ENCODE results near the gene WFIKKN2. TPM values are rescaled to one million over a fixed set of nuclear protein-coding genes. Genes with fewer than 3 reads are reported as not detected.

WFIKKN2 gene
- total and polyA plus RNA-seq, 2 experiments from 2014 or later = not detected

DNA sequence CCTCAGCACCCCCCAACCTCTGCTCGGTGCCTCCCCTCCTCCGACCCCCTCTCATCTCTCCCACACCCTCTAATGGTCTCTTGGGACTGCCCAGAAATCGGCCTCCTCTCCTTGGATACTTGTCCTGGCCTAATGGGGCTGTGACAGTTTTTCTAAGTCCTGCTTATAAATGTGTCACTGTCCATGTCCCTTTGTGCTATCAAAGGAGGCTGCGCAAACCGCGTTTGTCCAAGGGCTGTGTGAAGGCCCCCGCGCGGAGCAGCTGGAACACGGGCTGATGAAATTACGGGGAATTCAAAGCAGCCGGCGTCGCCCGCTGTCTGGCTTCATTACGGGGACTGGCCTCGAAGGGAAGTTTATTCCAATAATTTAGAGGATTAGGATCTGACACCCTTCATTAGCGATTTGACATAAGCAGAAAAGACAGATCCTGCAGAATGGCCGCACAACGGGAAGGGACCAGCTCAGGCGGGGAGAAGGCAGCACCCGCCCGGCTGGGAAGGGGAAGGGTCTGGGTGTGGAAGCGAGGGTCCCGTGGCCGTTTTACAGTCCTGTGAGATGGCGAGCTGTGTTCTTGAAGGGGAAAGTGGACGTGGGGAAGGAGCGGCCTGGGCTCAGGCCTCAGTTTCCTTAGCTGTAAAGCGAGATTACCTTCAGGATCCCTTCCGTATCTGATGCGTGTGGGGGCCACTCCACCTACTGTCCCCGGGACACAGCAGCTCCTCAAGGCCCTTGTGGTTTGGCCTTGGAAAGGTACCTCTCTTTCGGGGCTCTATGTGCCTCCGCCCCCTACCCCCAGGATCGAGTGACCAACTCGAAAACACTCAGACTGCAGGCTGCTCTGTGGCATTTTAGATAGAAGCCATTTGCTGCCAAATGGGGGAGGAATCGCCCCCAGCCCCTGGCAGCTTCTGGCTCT lies 1.6 kb upstream of the WFIKKN2 start (continued):
- TF ChIP-seq, protein P1, sequence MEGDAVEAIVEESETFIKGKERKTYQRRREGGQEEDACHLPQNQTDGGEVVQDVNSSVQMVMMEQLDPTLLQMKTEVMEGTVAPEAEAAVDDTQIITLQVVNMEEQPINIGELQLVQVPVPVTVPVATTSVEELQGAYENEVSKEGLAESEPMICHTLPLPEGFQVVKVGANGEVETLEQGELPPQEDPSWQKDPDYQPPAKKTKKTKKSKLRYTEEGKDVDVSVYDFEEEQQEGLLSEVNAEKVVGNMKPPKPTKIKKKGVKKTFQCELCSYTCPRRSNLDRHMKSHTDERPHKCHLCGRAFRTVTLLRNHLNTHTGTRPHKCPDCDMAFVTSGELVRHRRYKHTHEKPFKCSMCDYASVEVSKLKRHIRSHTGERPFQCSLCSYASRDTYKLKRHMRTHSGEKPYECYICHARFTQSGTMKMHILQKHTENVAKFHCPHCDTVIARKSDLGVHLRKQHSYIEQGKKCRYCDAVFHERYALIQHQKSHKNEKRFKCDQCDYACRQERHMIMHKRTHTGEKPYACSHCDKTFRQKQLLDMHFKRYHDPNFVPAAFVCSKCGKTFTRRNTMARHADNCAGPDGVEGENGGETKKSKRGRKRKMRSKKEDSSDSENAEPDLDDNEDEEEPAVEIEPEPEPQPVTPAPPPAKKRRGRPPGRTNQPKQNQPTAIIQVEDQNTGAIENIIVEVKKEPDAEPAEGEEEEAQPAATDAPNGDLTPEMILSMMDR (conservative IDR thresholded peaks at IDR 0.05; ENCODE audit: low read depth in 2 of 2) = no peak
- TF ChIP-seq CREB1 (CRISPR knock-in tag; IDR thresholded peaks at IDR 0.05; ENCODE audit: low read depth) = no peak
- TF ChIP-seq STAT1 (IDR thresholded peaks at IDR 0.05; ENCODE audit: unreplicated experiment) = no peak

DNA sequence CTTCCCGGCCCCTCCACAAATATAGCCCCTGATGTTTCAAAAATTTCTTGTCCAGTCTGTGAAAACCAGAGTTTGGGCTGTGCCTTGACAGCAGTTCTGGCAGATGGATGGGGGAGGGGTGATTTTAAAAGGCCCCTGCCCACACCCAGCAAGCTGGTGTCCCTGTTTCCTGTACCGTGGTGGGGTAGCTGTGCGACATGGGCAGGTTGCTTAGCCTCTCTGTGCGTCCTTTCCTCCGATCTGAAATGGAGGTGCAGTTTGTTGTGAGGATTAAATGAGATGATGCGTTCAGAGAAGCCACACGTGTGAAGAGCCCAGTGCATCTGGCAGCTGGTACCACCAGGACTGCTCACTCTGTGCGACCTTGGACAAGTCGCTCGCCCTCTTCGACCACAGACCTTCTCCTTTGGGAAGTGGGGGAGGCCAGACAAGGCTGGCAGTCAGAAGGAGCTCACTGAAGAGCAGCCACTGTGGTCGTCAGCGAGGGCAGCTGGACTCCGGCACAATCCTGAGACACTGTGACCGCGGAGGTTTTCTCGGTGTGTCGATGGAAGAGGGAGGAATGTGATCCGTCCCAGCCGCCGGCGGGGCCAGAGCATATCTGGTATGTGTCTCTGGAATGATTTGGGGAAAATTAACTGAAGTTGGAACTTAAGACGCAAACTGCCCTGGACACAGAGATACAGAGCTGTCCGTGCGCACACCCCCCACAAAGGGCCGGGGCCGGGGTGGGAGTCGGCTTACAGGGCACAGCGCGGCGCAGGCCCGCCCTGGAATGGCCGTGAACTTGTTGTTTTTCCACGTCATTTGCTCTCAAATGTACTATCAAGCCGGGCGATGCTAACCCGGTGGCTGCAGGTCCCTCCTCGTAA lies 721 bp upstream of the WFIKKN2 start:
- Histone ChIP-seq H3K4me1 (ENCODE audit: insufficient read depth) (peaks cover 23% of the 10 kb centered on the region), H4K20me1 (replicated peaks; ENCODE audit: insufficient read depth) (no peaks in the 10 kb centered on the region), H3K9me2 (ENCODE audit: insufficient read depth) (no peaks in the 10 kb centered on the region), H2AFZ (peak overlapping the region; percentile 96), H3K79me2 (replicated peaks; ENCODE audit: insufficient read depth) (no peaks in the 10 kb centered on the region), H3K4me3 (no peak overlapping the region), H3F3A (replicated peaks; ENCODE audit: low read depth) (no peaks in the 10 kb centered on the region), H3K4me2 (peak overlapping the region; percentile 38; the same call in 1 of the 2 replicates), H3K27ac (ENCODE audit: low read depth) (no peak overlapping the region), H3K36me3 (ENCODE audit: insufficient read depth) (no peaks in the 10 kb centered on the region; the same call in 1 of the 2 replicates), H3K27me3 (ENCODE audit: insufficient read depth) (no peaks in the 10 kb centered on the region)
- no peaks in the 10 kb centered on the region for H3K9me3 Mint-ChIP-seq
- H3K27me3 Mint-ChIP-seq (ENCODE audit: insufficient read depth, low read depth, poor library complexity) = peaks cover 19% of the 10 kb centered on the region
- ATAC-seq (peak; percentile 13), DNase-seq (ENCODE audit: low spot score) (peak; percentile 35)
- H3K4me1 Mint-ChIP-seq = peaks cover 47% of the 10 kb centered on the region
- H3K36me3 Mint-ChIP-seq (ENCODE audit: low read depth) = no peaks in the 10 kb centered on the region
- H3K4me3 Mint-ChIP-seq = no peak overlapping the region; the same call in 2 of the 3 replicates
- H3K27ac Mint-ChIP-seq = no peak overlapping the region; the same call in 1 of the 2 replicates
- TF ChIP-seq EZH2phosphoT487 (IDR thresholded peaks at IDR 0.05; ENCODE audit: unreplicated experiment) (no peak), ZNF331 (CRISPR knock-in tag; IDR thresholded peaks at IDR 0.05; ENCODE audit: low read depth) (no peak), EZH2 (IDR thresholded peaks at IDR 0.05; ENCODE audit: low read depth, unreplicated experiment) (no peak), JUNB (IDR thresholded peaks at IDR 0.05; ENCODE audit: unreplicated experiment) (no peak), CREB1 (CRISPR knock-in tag; IDR thresholded peaks at IDR 0.05; ENCODE audit: low read depth) (no peak), POLR2AphosphoS5 (IDR thresholded peaks at IDR 0.05; ENCODE audit: low read depth) (no peak)
- TF ChIP-seq, protein P2, sequence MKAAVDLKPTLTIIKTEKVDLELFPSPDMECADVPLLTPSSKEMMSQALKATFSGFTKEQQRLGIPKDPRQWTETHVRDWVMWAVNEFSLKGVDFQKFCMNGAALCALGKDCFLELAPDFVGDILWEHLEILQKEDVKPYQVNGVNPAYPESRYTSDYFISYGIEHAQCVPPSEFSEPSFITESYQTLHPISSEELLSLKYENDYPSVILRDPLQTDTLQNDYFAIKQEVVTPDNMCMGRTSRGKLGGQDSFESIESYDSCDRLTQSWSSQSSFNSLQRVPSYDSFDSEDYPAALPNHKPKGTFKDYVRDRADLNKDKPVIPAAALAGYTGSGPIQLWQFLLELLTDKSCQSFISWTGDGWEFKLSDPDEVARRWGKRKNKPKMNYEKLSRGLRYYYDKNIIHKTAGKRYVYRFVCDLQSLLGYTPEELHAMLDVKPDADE (IDR thresholded peaks at IDR 0.05) = no peak
- TF ChIP-seq, protein P1 (conservative IDR thresholded peaks at IDR 0.05; ENCODE audit: low read depth in 2 of 2) = no peak
- TF ChIP-seq, protein P3, sequence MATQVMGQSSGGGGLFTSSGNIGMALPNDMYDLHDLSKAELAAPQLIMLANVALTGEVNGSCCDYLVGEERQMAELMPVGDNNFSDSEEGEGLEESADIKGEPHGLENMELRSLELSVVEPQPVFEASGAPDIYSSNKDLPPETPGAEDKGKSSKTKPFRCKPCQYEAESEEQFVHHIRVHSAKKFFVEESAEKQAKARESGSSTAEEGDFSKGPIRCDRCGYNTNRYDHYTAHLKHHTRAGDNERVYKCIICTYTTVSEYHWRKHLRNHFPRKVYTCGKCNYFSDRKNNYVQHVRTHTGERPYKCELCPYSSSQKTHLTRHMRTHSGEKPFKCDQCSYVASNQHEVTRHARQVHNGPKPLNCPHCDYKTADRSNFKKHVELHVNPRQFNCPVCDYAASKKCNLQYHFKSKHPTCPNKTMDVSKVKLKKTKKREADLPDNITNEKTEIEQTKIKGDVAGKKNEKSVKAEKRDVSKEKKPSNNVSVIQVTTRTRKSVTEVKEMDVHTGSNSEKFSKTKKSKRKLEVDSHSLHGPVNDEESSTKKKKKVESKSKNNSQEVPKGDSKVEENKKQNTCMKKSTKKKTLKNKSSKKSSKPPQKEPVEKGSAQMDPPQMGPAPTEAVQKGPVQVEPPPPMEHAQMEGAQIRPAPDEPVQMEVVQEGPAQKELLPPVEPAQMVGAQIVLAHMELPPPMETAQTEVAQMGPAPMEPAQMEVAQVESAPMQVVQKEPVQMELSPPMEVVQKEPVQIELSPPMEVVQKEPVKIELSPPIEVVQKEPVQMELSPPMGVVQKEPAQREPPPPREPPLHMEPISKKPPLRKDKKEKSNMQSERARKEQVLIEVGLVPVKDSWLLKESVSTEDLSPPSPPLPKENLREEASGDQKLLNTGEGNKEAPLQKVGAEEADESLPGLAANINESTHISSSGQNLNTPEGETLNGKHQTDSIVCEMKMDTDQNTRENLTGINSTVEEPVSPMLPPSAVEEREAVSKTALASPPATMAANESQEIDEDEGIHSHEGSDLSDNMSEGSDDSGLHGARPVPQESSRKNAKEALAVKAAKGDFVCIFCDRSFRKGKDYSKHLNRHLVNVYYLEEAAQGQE (IDR thresholded peaks at IDR 0.05; ENCODE audit: unreplicated experiment) = no peak

Data from GM23338 (cell line).